GM23248 (cell line): ENCODE results near the gene SDHAF1.

ENCODE experiments used
- EZH2 ChIP-seq: fragments of 200-600 bp; sonication (generic); IDR thresholded peaks from 2 replicates; pipeline ENCODE4 v1.6.1; 2018; ENCODE audit warnings: antibody characterized with exemption, mild to moderate bottlenecking; ENCODE audit not compliant: insufficient read depth, poor library complexity, severe bottlenecking
- EZH2phosphoT487 ChIP-seq: fragments of 200-600 bp; sonication (generic); IDR thresholded peaks from 2 replicates; pipeline ENCODE4 v1.6.1; 2018; ENCODE audit warnings: antibody characterized with exemption, moderate library complexity, mild to moderate bottlenecking, low read depth; ENCODE audit not compliant: insufficient read depth

DNA sequence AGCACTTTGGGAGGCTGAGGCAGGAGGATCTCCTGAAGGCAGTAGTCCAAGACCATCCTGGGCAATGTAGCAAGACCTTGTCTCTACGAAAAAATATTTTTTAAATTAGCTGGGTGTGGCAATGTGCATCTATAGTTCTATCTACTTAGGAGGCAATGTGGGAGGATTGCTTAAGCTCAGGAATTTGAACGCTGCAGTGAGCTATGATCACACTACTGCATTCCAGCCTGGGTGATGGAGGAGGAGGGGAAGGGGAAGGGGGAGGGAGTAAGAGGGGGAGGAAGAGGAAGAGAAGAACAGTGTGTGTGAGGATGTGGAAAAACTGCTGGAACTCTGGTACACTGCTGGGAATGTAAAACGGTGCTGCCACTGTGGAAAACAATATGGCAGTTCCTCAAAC is 46.8 kb downstream of the SDHAF1 start:
- TF ChIP-seq EZH2 (no peak), EZH2phosphoT487 (no peak)
